GM12891 (cell line): ENCODE results near the gene C8G.

Experiments
- PAX5 ChIP-seq: IDR thresholded peaks from 2 replicates; pipeline ENCODE4 v1.6.1; 2011; ENCODE audit warnings: low read length, moderate library complexity, mild to moderate bottlenecking; ENCODE audit not compliant: insufficient read depth, severe bottlenecking
- POLR2A ChIP-seq: IDR thresholded peaks from 2 replicates; pipeline ENCODE4 v1.6.1; 2011; ENCODE audit warnings: low read depth, low read length, control low read depth
- POLR2AphosphoS5 ChIP-seq: IDR thresholded peaks from 2 replicates; pipeline ENCODE4 v1.6.1; 2011; ENCODE audit warnings: low read depth, low read length, control low read depth
- POU2F2 ChIP-seq: IDR thresholded peaks from 2 replicates; pipeline ENCODE4 v1.6.1; 2011; ENCODE audit warnings: low read depth, mild to moderate bottlenecking, control low read depth, low read length, moderate library complexity

GRCh38 chr9:136962701-136963248 is 17.7 kb downstream of the C8G start:
- TF ChIP-seq POLR2AphosphoS5 (no peak), POLR2A (no peak), POU2F2 (no peak), PAX5 (no peak)
